SKM-1 (cell line): ENCODE data around the gene PTGFR.

Experiments used
- DNase-seq: peaks from one replicate; lab custom pipeline; 2025; ENCODE audit not compliant: unreplicated experiment; lab: John Stamatoyannopoulos, UW

The PTGFR gene

DNA sequence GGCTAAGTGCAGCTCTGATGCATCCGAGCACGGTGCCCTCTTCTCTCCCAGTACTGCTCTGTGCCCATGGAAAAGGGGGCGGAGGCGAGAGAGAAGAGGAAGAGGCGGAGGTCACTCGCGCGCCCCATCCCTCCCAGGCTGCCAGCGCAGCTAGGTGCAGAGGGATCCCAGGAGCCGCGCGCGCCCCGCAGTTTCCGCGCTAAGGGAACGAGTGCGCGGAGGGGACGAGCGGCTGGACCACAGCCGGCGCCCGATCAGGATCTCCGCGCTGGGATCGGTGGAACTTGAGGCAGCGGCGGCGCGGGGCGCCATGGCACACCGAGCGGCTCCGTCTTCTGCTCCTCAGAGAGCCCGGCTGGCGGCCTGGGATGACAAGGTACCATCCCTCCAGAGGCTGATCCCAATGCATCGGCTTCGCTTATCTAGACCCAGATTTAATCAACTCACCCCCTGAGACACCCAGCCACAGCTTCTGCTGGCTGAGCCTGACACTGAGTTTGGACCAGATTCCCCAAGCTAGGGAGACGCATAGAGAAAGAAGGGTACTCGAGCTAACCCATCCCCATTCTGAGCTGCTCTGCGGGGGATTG, at the start of gene PTGFR:
TSS of gene PTGFR (plus strand) at position 114 of the 590 bp plus-strand sequence. CDS start 1,770 bp downstream, outside the sequence.
- no peak for DNase-seq

DNA sequence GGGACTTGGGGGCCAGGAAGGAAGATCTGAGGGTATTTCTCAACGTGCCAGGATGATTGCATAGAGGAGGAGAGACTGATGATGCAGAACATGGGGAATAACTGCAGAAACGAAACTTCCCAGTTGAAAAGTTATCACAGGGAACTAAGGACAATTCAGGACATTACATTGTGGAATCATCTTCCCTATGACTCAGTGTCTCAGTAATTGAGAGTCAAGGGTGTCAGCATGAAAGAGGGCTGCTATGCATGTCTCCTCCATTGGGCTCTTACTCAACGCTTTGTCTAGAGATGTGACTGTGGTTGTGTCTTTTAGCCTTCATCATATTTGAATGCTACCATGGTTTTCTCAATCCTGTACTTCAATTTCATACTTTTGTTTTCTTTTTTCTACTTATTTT, 48.9 kb upstream of the PTGFR start:
- DNase-seq: no peak

DNA sequence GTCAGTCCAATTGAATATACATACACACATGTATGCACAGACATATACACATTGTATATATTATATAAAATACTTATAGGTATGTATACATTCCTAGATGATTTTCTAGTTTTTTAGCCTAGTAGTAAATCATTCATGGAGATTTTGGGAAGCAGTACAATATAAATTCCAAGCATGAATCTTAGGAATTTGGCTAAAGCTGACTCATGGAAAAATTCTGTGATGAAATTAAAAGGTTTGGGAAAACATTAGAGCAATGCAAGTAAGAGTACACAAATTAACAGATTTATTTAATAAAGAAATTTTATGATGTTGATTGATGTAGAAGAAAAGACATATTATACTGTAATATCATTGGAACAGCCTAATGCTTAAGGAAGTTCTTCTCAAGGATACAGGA, 43.7 kb upstream of the PTGFR start:
- no peak for DNase-seq

- DNase-seq: no peak
These were observed 26.3 kb upstream of the PTGFR start for GRCh38 chr1:78464449-78464891.

GRCh38 chr1:78465143-78465542, 25.6 kb upstream of the PTGFR start:
- no peak for DNase-seq

- DNase-seq: no peak
These were observed 22.3 kb upstream of the PTGFR start for GRCh38 chr1:78468521-78468920.

- DNase-seq: no peak
These were observed 21.2 kb upstream of the PTGFR start for GRCh38 chr1:78469576-78469975.

DNA sequence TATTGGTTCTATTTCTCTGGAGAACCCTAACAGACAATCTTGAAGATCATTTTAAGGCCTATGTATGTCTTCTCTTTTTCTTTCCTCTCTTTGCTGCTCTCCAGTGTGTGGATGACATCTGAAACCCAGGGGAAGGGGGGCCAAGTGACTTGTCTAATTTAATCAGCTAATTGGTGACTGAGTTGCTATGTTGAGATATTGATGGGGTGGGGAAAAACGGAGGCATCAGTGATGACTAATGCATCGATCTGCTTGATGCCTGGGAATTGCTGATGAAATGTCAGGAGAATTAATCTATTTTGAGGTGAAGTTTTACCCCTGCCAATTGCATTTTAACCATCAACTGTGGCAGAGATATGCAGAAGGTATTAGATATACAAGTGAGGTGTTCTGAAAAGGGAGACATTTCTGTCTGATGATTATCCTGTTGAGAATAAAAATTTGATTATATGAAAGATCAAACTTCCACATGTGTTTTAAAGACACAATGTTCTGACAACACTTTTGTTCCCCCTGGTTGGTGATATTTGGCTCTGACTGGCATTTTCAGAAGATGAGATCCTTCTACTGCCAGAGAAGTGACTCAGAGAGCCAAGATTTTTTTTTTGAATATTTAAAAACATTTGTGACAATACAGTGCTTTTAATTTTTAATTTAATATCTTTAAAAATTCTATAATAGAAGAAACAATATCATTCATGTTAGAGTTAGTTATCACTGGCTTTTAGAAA, 18.7 kb upstream of the PTGFR start:
- no peak for DNase-seq

GRCh38 chr1:78472851-78473496, 17.8 kb upstream of the PTGFR start:
- no peak for DNase-seq

DNA sequence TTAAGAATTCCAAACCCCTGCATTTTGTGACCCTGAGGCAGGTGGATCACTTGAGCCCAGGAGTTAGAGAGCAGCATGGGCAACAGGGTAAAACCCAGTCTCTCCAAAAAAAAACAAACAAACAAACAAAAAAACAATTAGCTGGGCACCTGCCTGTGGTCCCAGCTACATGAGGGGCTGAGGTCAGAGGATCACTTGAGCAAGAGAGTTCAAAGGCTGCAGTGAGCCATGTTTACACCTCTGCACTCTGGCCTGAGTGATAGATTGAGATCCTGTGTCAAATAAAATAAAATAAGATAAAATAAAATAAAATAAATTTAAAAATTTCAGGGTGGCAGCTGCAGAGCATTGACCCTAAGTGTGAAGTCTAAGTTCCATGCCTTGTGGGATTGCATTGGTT, 16.7 kb upstream of the PTGFR start:
- DNase-seq: no peak

GRCh38 chr1:78475888-78476610, 14.7 kb upstream of the PTGFR start:
- DNase-seq: peak; percentile 46

GRCh38 chr1:78483903-78484302, 6.9 kb upstream of the PTGFR start:
- no peak for DNase-seq

GRCh38 chr1:78491451-78492071, 787 bp downstream of the PTGFR start:
- DNase-seq: no peak

GRCh38 chr1:78492386-78492950, 1.7 kb downstream of the PTGFR start:
- no peak for DNase-seq

GRCh38 chr1:78493451-78493850, 2.7 kb downstream of the PTGFR start:
- DNase-seq: no peak

DNA sequence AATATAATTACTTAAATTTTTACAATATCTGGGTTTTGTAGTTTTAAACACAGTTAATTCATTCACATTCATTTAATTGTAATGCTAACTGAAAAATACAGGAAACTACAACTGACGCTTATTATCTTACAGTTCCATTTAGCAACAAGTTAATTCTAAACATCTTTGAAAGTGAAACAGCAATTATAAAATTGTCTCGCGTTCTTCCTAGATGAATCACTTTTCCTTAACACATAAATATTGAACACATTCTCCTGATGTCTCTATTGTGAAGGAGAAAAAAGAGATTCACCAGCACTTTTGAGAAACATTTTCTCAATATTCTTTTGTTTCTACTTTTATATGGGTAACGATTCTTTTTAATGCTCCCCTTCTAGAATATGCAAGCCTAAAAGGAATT, 6.4 kb downstream of the PTGFR start:
- DNase-seq: no peak

GRCh38 chr1:78500529-78500928, 9.8 kb downstream of the PTGFR start:
- DNase-seq: no peak

DNA sequence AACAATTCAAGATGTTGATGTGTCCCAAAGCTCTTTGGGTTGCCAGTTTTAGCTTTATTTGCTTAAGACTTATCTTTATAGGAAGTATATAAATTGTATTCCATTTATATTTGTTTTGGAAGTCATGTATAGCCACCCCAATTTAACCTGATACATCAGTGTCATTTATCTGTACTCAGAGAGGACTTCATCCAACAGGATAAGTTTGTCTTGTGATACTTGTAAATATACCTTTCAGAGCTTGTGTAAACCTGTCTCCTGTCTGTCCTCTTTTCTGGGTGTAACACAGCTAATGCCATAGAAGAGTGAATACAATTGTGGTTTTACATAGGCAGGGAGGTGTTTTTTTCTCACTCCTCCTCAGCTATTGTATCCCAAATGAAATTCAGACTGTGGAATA, 10.4 kb downstream of the PTGFR start:
- no peak for DNase-seq

DNA sequence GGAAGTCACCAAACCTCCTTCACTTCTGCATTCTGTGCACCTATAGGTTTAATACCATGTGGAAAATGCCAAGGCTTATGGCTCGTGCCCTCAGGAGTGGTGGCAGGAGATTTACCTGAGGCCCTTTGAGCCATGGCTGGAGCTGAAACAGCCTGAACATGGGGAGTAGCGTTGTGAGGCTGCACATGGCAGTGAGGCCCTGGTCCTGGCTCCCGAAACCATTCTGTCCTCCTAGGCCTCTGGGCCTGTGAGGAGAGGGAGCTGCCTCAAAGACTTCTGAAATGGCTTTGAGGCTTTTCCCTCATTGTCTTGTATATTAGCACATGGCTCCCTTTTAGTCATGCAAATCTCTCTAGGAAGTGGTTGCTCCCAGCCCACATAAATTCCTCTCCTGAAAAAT, 20.6 kb downstream of the PTGFR start:
- DNase-seq: no peak

- no peak for DNase-seq
These were observed 25.9 kb downstream of the PTGFR start for GRCh38 chr1:78516716-78517115.

- no peak for DNase-seq
These were observed 28.7 kb downstream of the PTGFR start for GRCh38 chr1:78519446-78519845.
